Left renal cortex interstitium (tissue), 4 donors: ENCODE measurements around the gene CBL. TPM values are rescaled to one million over a fixed set of nuclear protein-coding genes. Genes with fewer than 3 reads are reported as not detected.

ENCODE experiments used
- polyA plus RNA-seq, 4 donors: library from polyadenylated mRNA; unstranded; fragments of 120-200 nt; gene quantifications; one replicate each; pipeline ENCODE4 v1.2.1, GENCODE V29; 2013; ENCODE audit not compliant: insufficient read length in 4 of 4

Gene CBL
- polyA plus RNA-seq, 4 donors: 16.1 to 20.9 (median 18.6) TPM

Other genes with a start within 250 kb of the CBL start
- gene FOXR1, start 234.6 kb upstream of the CBL start, polyA plus RNA-seq: under 1 TPM in 1 of 4 donors, not detected in 3; 0.17 TPM
- gene CENATAC, start 208.2 kb upstream of the CBL start, polyA plus RNA-seq: 10 to 100 TPM; 12.8 to 55.5 (median 27.3) TPM
- gene RPS25, start 188.0 kb upstream of the CBL start, polyA plus RNA-seq: 1,000 to 10,000 TPM in 3 of 4 donors, 100 to 1,000 TPM in 1; 957 to 1,296 (median 1,137) TPM
- 100 to 1,000 TPM in 3 of 4 donors, 10 to 100 TPM in 1; 88.9 to 139 (median 111) TPM for gene TRAPPC4, start 187.6 kb upstream of the CBL start, polyA plus RNA-seq
- 100 to 1,000 TPM in 2 of 4 donors, 10 to 100 TPM in 2; 79.3 to 109 (median 97.4) TPM for gene SLC37A4, start 175.5 kb upstream of the CBL start, polyA plus RNA-seq
- gene HYOU1, start 149.1 kb upstream of the CBL start, polyA plus RNA-seq: 100 to 1,000 TPM; 108 to 128 (median 121) TPM
- gene VPS11, start 138.5 kb upstream of the CBL start, polyA plus RNA-seq: 10 to 100 TPM; 56.5 to 61.0 (median 57.5) TPM
- gene HMBS, start 121.5 kb upstream of the CBL start, polyA plus RNA-seq: 10 to 100 TPM; 25.6 to 29.4 (median 28.8) TPM
- 10 to 100 TPM; 47.7 to 64.9 (median 55.5) TPM for gene DPAGT1, start 104.5 kb upstream of the CBL start, polyA plus RNA-seq
- gene C2CD2L, start 99.0 kb upstream of the CBL start, polyA plus RNA-seq: 10 to 100 TPM; 10.1 to 14.2 (median 11.0) TPM
- gene HINFP, start 84.8 kb upstream of the CBL start, polyA plus RNA-seq: 10 to 100 TPM; 23.5 to 48.6 (median 38.0) TPM
- gene ABCG4, start 57.3 kb upstream of the CBL start, polyA plus RNA-seq: 1 to 10 TPM in 1 of 4 donors, under 1 TPM in 3; 0.52 to 1.1 (median 0.80) TPM
- 10 to 100 TPM; 10.7 to 14.8 (median 12.6) TPM for gene NLRX1, start 37.6 kb upstream of the CBL start, polyA plus RNA-seq
- 10 to 100 TPM; 10.9 to 22.2 (median 16.3) TPM for gene NHERF4, start 20.9 kb upstream of the CBL start, polyA plus RNA-seq
- gene MCAM, start 110.8 kb downstream of the CBL start, polyA plus RNA-seq: 10 to 100 TPM; 52.1 to 58.3 (median 55.0) TPM
- gene RNF26, start 128.2 kb downstream of the CBL start, polyA plus RNA-seq: 10 to 100 TPM; 28.1 to 40.8 (median 32.7) TPM
- gene C1QTNF5, start 134.5 kb downstream of the CBL start, polyA plus RNA-seq: 10 to 100 TPM; 22.0 to 43.2 (median 26.9) TPM
- not detected for gene MFRP, start 140.4 kb downstream of the CBL start, polyA plus RNA-seq
- gene USP2, start 175.4 kb downstream of the CBL start, polyA plus RNA-seq: 10 to 100 TPM in 2 of 4 donors, 1 to 10 TPM in 2; 7.4 to 14.9 (median 10.1) TPM
- gene THY1, start 216.8 kb downstream of the CBL start, polyA plus RNA-seq: 100 to 1,000 TPM in 1 of 4 donors, 10 to 100 TPM in 3; 64.0 to 111 (median 87.4) TPM